ENCODE measurements around the gene MBD3L4.
"Not testable (repeated sequence)": the region's sequence is repeated elsewhere in the genome, so short reads cannot be mapped to it uniquely, and the experiment has no call there.

The MBD3L4 gene

DNA sequence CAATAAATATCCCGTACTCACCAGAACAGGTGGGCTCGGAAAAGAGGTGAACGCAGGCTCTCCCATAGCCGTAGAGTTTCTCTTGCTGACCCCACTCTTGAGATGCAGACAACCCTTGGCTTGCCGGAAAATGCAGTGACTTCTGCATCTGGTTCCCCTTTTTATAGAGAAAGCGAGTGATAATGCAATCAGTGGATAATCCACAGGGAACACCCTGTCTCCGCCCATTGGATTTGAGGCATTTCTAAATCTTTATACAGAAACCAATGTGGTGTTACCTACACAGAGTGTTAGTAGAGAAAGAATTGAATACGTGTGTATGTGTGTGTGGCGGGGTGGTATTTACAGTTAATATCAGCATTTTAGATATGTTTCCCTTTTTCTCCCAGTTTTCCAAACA lies at the start of gene MBD3L4:
MBD3L4 (minus strand) TSS at position 101 of the 400 bp plus-strand sequence; CDS start at position 66, 35 bp downstream.
- DNase-seq, result not testable (repeated sequence)

DNA sequence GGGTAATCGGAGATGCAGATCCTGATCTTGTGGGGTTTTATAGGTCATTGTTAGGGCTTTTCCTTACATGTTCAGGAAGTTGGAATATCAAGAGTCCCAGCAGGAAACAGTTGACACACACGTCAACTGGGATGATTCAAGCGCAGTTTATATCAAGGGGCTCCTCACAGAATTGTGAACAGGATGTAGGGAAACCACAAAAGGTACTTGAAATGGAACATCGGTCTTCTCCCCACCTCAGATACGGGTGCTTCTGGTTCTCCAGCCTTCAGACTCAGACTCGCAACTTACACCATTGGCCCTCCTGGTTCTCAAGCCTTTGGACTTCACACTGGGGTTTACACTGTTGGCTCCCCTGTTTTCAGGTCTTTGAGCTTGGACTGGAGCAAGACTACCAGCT lies 49.0 kb upstream of the MBD3L4 start:
- no peak for DNase-seq

- no peak for DNase-seq
These were observed 43.3 kb upstream of the MBD3L4 start for GRCh38 chr19:7083076-7083956.

DNA sequence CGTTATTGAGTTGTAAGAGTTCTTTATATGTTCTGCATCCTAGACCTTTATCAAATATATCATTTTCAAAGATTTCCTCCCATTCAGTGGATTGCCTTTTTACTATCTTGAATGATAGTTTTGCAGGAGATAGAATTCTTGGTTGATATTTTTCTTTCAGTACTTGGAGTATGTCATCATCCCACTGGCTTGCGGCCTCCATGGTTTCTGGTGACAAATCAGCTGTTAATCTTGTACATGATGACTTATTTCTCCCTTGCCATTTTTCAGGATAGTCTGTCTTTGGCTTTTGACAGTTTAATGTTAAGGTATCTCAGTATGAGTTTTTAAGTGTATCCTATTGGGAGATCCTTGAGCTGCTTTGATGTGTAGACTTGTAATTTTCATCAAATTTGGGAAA lies 38.0 kb upstream of the MBD3L4 start:
- DNase-seq, result no peak

DNA sequence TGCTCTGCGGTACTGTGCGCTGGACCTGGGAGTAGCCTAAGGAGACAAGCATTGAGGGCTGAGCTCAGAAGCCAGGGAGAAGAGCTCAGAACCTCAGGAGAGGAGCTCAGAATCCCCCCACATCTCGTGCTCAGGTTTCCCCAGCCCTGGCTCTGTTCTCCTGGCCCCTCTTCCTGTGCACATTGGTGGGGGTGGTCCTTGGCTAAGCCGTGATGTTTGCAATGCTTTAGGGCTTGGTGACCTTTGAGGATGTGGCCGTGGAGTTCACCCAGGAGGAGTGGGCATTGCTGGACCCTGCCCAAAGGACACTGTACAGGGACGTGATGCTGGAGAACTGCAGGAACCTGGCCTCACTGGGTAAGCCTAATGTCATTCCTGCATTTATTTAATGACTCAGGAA lies 36.2 kb upstream of the MBD3L4 start:
- no peak for DNase-seq

DNA sequence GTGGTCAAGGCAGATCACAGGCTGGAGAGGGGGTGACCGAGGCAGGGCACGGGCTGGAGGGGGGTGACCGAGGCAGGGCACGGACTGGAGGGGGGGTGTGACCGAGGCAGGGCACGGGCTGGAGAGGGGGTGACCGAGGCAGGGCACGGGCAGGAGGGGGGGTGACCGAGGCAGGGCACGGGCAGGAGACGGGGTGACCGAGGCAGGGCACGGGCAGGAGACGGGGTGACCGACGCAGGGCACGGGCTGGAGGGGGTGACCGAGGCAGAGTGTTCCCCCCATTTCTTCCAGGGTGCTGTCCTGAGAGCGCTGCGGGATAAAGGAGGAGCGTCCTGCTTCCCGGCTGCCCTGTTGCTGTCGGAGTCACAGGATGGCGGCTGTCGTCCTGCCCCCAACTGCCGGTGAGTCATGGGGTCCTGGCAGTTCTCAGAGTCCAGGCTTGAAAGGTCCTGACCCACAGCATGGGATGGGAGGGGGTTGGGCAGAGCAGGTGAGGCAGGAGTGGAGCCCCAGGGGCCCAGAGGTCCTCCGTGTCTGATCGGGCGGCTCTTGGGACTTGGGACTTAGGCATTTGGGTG lies 34.8 kb upstream of the MBD3L4 start:
- DNase-seq, result no peak

DNA sequence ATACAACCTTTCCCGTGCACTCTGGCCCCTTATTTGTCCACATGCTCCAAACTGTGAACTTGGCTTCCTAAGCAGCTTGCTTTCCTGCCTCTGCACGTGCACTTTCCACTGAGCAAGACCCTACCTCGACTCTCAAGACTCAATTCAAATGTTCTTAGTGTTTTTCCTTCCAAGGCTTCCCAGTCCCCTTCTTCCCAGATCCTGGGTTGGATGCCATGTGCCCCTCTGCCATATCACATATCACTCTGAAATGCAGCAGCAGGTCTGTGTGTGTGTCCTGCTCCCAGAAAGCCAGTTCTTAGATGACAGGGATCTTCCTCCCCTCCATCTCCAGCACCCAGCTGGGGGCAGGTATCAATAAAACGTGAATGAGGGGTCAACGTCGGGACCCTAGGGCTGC lies 32.6 kb upstream of the MBD3L4 start:
- DNase-seq, result no peak

GRCh38 chr19:7069904-7070226 lies 29.9 kb upstream of the MBD3L4 start:
- no peak for DNase-seq

- DNase-seq, result peak; percentile 98
These were observed 29.3 kb upstream of the MBD3L4 start, which contains the start of gene ZNF557 for GRCh38 chr19:7069042-7069903. Gene ZNF557 (plus strand): TSS chr19:7069703. CDS start chr19:7075075, 5,372 bp downstream.

DNA sequence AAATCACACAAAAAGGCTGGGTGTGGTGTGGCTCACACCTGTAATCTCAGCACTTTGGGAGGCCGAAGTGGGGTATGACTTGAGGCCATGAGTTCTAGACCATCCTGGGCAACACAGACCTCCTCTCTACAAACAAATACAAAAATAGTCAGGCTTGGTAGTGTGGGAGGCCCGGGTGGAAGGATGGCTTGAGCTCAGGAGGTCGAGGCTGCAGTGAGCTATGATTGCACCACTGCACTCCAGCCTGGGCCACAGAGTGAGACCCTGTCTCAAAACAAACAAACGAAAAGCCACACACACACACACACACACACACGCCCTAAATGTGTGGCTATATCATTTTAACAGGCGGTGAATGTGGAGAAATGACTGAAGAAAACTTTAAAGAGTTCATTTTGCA lies 28.6 kb upstream of the MBD3L4 start:
- no peak for DNase-seq

GRCh38 chr19:7067716-7068115 lies 27.7 kb upstream of the MBD3L4 start:
- DNase-seq, result no peak

- peak; percentile 26 for DNase-seq
These were observed 27.1 kb upstream of the MBD3L4 start for GRCh38 chr19:7067122-7067521.

DNA sequence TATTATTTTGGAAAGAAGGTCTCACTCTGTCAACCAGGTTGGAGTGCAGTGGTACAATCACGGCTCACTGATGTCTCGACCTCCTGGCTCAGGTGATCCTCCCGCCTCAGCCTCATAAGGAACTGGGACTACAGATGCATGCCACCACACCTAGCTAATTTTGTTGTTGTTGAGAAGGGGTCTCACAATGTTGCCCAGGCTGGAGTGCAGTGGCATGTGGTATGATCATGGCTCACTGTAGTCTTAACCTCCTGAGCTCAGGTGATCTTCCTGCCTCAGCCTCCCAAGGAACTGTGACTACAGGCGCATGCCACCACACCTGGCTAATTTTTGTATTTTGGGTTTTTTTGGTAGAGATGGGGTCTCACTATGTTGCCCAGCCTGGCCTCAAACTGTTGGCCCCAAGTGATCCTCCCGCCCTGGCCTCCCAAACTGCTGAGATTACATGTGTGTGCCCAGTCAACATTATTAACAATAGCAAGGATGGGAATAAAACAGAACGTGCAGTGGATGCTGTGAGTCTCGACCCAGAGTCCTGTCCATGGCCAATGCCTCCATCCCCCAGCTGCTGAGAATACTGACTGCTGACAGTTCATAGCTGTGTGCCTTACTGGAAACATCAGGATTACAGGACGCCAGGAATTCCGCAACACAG lies 23.9 kb upstream of the MBD3L4 start:
- peak; percentile 5 for DNase-seq

- no peak for DNase-seq
These were observed 23.4 kb upstream of the MBD3L4 start for GRCh38 chr19:7063339-7063738.

DNA sequence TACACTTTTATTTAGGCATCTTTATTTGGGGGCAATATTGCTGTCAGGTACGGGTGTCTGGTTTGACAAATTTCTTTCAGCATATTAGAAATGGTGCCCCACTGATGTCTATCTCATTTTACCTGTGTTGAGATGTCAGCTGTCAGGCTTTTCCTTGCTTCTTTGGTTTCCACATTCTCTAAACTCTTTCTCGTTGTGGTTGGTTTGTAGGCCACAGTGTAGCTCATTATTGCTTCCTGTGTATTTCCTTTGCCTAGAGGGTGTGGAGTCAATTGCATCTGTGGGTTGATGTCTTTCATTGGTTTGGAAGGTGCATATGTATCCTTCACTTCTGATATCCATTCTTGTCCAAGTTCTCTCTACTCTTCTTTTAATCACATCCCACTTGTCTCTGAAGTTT lies 20.0 kb upstream of the MBD3L4 start:
- DNase-seq, result not testable (repeated sequence)

- not testable (repeated sequence) for DNase-seq
These were observed 18.6 kb upstream of the MBD3L4 start, which contains the start of gene MBD3L3 for GRCh38 chr19:7058576-7058975. Gene MBD3L3 (minus strand): TSS chr19:7058676. CDS start chr19:7058605, 71 bp downstream.

- DNase-seq, result not testable (repeated sequence)
These were observed 16.4 kb upstream of the MBD3L4 start for GRCh38 chr19:7056371-7056770.

DNA sequence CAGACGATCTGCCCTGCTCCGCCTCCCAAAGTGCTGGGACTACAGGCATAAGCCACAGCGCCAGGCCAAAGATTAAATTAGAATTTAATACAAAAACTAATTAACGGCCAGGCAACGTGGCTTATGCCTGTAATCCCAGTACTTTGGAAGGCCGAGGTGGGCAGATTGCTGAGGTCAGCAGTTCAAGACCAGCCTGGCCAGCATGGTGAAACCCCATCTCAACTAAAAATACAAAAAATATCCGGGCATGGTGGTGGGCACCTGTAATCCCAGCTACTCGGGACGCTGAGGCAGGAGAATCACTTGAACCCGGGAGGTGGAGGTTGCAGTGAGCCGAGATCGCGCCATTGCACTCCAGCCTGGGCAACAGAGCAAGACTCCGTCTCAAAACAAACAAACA lies 15.7 kb upstream of the MBD3L4 start:
- not testable (repeated sequence) for DNase-seq

DNA sequence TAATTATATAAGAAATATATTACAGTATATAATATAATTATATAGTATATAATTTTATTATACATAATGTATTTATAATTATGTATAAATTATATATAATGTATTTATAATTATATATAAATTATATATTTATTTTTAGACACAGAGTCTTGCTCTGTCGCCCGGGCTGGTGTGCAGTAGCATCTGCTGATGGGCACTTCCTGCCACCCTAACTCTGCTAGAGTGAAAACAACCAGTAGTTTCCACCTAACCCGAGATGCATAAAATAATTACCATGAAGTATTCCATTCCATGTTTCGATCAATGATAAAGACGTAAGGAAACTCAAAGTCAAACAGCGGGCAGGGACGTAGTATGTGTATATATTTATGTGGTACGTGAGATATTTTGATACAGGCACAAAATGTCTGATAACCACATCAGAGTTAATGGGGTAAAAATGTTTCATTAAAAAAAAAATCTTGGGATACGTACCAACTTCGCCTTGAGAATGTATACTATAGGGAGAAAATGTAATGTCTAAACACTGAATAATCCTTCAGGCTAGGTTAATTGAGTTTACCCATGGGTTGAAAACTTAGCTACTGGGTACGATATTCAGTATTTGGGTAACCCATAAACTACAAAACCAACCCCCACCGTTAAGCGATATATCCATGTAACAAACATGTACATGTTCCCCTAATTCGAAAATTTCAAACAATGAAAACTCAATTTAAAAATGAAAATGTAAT lies 14.8 kb upstream of the MBD3L4 start:
- DNase-seq, result not testable (repeated sequence)

DNA sequence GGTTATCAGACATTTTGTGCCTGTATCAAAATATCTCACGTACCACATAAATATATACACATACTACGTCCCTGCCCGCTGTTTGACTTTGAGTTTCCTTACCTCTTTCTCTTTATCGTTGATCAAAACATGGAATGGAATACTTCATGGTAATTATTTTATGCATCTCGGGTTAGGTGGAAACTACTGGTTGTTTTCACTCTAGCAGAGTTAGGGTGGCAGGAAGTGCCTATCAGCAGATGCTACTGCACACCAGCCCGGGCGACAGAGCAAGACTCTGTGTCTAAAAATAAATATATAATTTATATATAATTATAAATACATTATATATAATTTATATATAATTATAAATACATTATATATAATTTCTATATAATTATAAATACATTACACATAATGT lies 12.9 kb upstream of the MBD3L4 start:
- DNase-seq, result not testable (repeated sequence)

GRCh38 chr19:7051421-7051820 lies 11.4 kb upstream of the MBD3L4 start:
- not testable (repeated sequence) for DNase-seq

- DNase-seq, result not testable (repeated sequence)
These were observed 9.0 kb upstream of the MBD3L4 start, which contains the start of gene MBD3L2 for GRCh38 chr19:7049021-7049420. Gene MBD3L2 (plus strand): TSS chr19:7049321. CDS start chr19:7049374, 53 bp downstream.
